ENCODE results near the gene CCNE1.
"Not testable (repeated sequence)": the region's sequence is repeated elsewhere in the genome, so short reads cannot be mapped to it uniquely, and the experiment has no call there.

Gene CCNE1

DNA sequence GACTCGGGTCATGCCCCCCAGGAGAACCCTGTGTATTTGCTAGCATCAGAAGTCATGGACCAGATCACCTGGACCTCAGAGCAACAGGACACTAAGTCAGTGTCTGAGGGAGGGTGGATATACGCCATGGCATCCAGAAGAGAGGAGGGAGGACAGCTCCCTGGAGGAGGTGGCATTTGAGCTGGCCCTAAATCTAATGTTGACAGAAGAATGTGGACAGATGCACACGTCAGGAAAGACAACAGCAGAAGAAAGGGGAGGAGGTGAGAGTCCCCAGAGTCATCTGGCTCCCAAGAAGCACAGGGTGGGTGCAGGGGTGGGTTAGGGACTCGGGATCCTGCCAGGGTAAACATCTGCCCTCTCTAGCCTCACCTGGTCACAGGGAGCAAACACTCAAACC is 24.5 kb upstream of the CCNE1 start:
- no peak for DNase-seq (ENCODE audit: low read depth in 2 of 2)

DNA sequence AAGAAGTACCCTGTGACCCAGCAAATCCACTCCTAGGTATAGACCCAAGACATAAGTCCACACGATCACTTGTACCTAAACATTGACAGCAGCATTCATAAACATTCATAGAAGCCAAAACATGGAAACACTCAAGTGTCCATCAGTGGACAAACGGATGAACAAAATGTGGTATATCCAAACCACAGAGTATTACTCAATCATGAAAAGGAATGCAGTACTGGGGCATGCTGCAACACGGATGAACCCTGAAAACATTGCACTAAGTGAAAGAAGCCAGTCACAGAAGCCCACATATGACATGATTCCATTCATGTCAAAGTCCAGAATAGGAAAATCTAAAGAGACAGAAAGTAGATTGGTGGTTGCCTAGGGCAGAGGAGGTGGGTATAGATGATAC is 22.8 kb upstream of the CCNE1 start:
- DNase-seq (ENCODE audit: low read depth in 2 of 2), result no peak

DNA sequence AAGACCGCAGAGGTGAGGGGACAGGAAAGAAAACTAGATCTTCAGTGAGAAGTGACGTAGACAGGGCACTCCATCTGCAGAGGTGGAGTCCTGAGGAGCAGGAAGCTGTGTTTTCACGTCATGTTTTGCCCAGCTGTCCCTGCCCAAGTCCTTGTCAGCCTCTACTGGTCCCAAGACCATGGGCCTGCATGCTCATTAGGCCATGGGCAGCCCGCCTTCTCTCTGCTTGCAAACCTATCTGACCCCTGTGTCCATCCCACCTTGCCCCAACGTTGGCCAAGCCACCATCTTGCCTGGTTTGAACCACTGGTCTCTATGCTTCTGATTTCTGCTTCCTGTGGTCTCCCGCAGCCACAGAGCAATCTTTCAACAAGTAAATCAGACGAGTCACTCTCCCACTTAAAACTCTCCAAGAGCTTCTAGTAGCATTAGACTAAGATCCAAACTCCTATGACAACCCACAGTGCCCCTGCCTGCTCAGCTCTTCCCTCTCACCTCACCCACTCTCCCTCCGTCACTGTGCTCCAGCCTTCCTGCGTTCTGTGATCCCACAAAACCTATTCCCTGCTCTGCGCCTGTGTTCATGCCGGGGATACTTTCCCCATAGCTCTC is 18.6 kb upstream of the CCNE1 start:
- DNase-seq (ENCODE audit: low read depth in 2 of 2), result no peak

DNA sequence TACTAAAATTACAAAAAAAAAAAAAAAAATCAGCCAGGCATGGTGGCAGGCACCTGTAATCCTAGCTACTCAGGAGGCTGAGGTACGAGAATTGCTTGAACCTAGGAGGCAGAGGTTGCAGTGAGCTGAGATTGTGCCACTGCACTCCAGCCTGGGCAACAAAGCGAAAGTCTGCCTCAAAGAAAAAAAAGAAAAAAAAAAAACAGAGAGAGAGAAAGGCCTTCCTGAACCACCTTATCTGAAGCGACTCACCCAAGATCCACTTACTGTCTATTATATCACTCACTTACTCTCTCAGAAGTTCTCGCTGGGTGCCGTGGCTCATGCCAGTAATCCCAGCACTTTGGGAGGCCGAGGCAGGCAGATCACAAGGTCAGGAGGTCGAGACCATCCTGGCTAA is 17.3 kb upstream of the CCNE1 start:
- not testable (repeated sequence) for DNase-seq (ENCODE audit: low read depth in 2 of 2)

DNA sequence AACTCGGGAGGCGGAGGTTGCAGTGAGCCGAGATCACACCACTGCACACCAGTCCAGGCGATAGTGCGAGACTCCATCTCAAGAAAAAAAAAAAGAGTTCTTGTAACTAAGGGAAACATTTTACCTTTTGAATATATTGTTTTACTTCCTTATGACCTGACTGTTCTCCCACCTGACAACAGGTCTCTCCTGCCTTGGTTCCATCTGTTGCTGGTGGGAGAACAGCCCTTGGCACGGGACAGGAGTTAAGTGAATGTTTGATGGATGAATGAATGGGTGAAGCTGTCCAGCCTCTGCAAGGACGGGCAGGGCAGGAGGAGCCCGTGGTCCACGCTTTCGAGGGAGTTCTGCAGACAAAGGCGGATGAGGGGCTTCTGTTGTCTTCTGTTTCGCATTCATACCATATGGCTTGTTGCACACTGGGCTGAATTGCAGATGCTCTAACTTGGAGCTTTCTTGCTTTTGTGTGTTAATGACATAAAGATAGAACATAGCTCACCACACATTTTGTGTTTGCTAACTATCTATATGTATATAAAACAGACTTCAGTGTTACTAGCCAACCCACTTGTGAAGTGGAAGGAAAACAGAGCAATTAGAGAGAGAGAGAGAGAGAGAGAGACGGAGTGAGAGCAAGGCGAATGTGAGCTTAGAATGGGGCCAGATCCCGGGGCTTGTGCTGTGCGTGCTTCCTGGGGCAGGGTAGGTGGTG is 16.2 kb upstream of the CCNE1 start:
- DNase-seq (ENCODE audit: low read depth in 2 of 2), result no peak

- no peak for DNase-seq (ENCODE audit: low read depth in 2 of 2)
Observed at GRCh38 chr19:29796173-29796573, 15.6 kb upstream of the CCNE1 start.

DNA sequence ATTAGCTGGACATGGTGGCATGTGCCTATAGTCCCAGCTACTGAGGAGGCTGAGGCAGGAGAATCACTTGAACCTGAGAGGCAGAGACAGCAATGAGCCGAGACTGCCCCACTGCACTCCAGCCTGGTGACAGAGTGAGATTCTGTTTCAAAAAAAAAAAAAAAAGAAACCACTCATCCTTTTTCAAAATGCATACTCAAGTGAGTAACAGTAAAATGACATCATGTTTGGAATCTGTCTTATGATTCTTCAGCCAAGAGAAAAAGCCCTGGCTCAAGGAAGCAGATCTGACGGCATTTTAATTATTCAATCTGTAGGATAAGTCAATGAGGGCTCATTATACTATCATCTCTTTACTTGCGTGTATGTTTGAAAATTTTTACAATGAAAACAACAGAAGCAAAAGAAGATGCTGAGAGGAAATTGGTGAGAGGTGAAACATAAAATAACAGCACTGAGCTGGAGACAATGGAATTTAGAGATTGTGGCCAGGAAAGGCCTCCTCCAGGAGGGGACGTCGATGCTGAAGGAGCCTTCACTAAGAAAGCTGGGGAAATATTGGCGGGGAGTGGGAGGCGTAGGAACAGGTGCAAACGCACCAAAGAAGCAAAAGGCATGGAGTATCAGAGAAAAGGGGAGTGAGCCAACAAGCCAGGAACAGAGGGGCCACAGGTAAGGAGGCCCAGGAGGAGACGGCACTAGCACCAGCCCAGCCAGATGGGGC is 12.9 kb upstream of the CCNE1 start:
- DNase-seq (ENCODE audit: low read depth in 2 of 2), result no peak

DNA sequence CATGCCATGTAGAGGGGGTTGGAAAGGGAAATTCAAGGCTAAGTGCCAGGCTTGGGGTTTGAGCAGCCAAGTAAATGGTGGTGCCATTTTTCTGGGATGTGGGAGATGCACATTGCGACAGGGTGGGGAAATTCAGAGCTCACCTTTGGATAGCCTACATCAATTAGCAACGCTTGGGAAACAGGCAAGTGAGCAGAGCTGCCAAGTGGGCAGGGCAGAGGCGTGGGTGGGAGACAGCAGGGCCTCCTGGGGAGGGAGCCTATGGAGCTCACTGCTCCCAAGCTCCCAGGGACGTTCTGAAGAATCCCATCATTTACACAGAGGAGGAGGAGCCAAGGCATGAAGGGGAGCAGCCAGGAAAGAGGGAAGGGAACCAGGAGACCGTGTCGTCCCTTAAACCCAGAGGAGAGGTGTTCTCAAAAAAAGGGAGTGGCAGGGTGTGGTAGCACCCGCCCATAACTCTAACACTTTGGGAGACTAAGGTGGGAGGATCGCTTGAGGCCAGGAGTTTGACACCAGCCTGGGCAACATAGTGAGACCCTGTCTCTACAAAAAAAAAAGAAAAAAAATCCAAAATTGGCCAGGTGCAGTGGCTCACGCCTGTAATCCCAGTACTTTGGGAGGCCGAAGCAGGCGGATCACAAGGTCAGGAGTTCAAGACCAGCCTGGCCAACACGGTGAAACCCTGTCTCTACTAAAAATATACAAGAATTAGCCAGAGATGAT is 11.5 kb upstream of the CCNE1 start:
- DNase-seq (ENCODE audit: low read depth in 2 of 2), result no peak

GRCh38 chr19:29803951-29804350 is 7.8 kb upstream of the CCNE1 start:
- not testable (repeated sequence) for DNase-seq (ENCODE audit: low read depth in 2 of 2)

- DNase-seq (ENCODE audit: low read depth in 2 of 2), result no peak
Observed at GRCh38 chr19:29804493-29804892, 7.3 kb upstream of the CCNE1 start.

GRCh38 chr19:29805031-29805965 is 6.5 kb upstream of the CCNE1 start:
- DNase-seq (ENCODE audit: low read depth in 2 of 2), result no peak

- DNase-seq (ENCODE audit: low read depth in 2 of 2), result no peak
Observed at GRCh38 chr19:29806098-29806866, 5.5 kb upstream of the CCNE1 start.

GRCh38 chr19:29807178-29807577 is 4.6 kb upstream of the CCNE1 start:
- DNase-seq (ENCODE audit: low read depth in 2 of 2), result no peak

DNA sequence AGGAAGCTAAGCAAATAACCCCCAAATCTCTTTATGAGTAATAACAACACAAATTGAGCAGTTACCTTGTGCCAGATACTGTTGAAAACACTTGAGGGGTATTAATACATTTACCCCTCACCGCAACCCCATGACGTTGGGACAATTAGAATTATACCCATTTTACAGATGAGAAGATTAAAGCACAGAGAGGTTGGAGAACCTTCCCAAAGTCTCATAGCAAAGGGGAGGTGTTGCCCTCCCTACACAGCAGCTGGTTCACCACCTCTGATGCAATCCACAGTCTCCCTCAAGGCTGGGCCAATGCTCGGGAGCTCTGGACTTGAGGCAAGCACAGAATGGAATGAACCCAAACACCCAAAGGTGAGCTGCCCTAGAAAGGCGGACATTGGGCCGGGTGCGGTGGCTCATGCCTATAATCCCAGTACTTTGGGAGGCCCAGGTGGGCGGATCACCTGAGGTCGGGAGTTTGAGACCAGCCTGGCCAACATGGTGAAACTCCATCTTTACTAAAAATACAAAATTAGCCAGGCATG is 3.9 kb upstream of the CCNE1 start:
- no peak for DNase-seq (ENCODE audit: low read depth in 2 of 2)

DNA sequence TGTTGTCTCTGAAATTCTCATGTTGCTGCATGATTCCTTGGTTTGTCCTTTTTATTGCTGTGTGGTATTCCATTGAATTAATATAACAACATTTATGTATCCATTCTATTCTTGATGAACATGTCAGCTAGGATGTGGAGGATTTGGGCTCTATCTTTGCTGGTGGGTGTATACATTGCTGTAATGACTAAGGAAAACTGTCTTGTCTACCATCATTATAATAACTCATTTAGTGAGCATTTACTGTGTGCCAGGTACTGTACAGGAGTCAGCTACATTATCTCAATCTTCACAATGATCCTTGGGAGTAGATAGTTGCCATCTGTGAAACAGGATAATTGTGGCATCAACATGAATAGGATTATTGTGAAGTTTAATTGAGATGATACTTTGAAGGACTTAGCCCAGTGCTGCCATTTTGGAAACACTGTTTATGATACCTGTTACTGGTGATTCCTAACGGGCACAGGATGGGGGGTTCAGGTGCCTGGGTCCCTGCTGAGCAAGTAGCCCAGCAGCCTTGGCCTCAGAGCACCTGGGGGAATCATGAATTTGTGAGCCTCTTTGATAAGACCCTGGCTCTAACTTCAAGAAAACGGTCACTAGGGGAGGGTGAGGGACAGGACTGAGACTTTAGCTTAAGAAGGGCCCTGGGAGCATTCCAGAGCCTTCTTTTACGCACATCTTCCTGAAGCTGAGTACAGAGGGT is 1.8 kb upstream of the CCNE1 start:
- DNase-seq (ENCODE audit: low read depth in 2 of 2), result no peak

DNA sequence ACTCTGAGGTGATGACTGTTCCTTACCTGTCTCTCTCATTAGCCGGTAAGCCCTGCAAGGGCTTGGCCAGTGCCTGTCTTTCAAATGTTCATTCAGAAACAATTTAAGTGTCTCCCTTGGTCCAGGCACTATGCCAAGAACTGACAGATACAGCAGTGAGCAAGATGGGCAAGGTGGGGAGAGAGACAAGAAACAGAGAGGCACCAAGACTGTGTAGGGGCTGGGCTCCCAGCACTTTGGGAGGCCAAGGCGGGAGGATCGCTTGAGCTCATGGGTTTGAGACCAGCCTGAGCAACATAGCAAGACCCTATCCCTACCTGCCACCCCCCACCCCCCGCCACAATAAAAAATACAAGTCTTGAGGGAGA is 1.3 kb upstream of the CCNE1 start:
- DNase-seq (ENCODE audit: low read depth in 2 of 2), result no peak

GRCh38 chr19:29812080-29812880 is 489 bp downstream of the CCNE1 start:
- no peak for DNase-seq (ENCODE audit: low read depth in 2 of 2)

DNA sequence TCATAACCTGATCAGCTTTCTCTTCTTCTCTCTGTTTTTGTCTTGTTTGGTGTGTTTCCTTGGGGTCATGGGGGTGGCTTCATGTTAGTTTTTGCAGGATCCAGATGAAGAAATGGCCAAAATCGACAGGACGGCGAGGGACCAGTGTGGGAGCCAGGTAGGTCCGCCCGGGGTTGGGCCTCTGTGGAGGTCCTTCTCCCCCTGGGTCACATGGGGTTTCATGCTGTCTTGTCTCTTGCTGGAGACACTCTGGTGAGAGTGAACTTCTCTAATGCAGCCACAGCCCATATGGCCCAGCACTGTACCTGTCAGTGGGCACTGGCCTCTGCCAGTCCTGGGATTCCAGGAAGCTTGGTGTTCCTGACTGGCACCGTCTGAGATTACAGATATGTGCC is 1.1 kb downstream of the CCNE1 start:
- DNase-seq (ENCODE audit: low read depth in 2 of 2), result no peak

GRCh38 chr19:29813642-29814041 is 1.9 kb downstream of the CCNE1 start:
- no peak for DNase-seq (ENCODE audit: low read depth in 2 of 2)

Measured in fibroblast of skin of left quadriceps (primary cell).